ENCODE measurements around the gene KIF4A.

Gene KIF4A

GRCh38 chrX:70455366-70456202, 165.7 kb downstream of the KIF4A start:
- Mint-ChIP-seq H3K36me3 (no peaks in the 10 kb centered on the region), H3K27me3 (no peaks in the 10 kb centered on the region), H3K4me1 (peaks cover 50% of the 10 kb centered on the region), H3K4me3 (peak overlapping the region; percentile 88), H3K27ac (peak overlapping the region; percentile 86), H3K9me3 (no peaks in the 10 kb centered on the region)
- no peak for ATAC-seq

- no peaks in the 10 kb centered on the region for H3K36me3 Mint-ChIP-seq
- peak overlapping the region; percentile 86 for H3K27ac Mint-ChIP-seq
- H3K9me3 Mint-ChIP-seq = no peaks in the 10 kb centered on the region
- no peak for ATAC-seq
- H3K27me3 Mint-ChIP-seq = no peaks in the 10 kb centered on the region
- H3K4me3 Mint-ChIP-seq = peak overlapping the region; percentile 88
- H3K4me1 Mint-ChIP-seq = peaks cover 50% of the 10 kb centered on the region
Observed at GRCh38 chrX:70456256-70456655, 166.4 kb downstream of the KIF4A start.

- no peak for ATAC-seq
- Mint-ChIP-seq H3K27ac (no peak overlapping the region), H3K27me3 (no peaks in the 10 kb centered on the region), H3K4me1 (peaks cover 9% of the 10 kb centered on the region), H3K4me3 (no peak overlapping the region), H3K9me3 (no peaks in the 10 kb centered on the region), H3K36me3 (peaks cover 6% of the 10 kb centered on the region)
Observed at GRCh38 chrX:70461026-70461425, 171.1 kb downstream of the KIF4A start.

- no peaks in the 10 kb centered on the region for H3K27me3 Mint-ChIP-seq
- peaks cover 6% of the 10 kb centered on the region for H3K36me3 Mint-ChIP-seq
- ATAC-seq = no peak
- no peak overlapping the region for H3K27ac Mint-ChIP-seq
- no peaks in the 10 kb centered on the region for H3K4me1 Mint-ChIP-seq
- no peaks in the 10 kb centered on the region for H3K9me3 Mint-ChIP-seq
- no peak overlapping the region for H3K4me3 Mint-ChIP-seq
Observed at GRCh38 chrX:70464051-70464450, 174.1 kb downstream of the KIF4A start.

GRCh38 chrX:70466968-70467367, 177.1 kb downstream of the KIF4A start:
- Mint-ChIP-seq H3K27ac (no peak overlapping the region), H3K9me3 (no peaks in the 10 kb centered on the region), H3K4me1 (peaks cover 12% of the 10 kb centered on the region), H3K36me3 (peaks cover 6% of the 10 kb centered on the region), H3K27me3 (no peaks in the 10 kb centered on the region), H3K4me3 (no peak overlapping the region)
- no peak for ATAC-seq

- H3K36me3 Mint-ChIP-seq = peaks cover 6% of the 10 kb centered on the region
- no peak overlapping the region for H3K27ac Mint-ChIP-seq
- ATAC-seq = no peak
- H3K4me1 Mint-ChIP-seq = peaks cover 13% of the 10 kb centered on the region
- H3K27me3 Mint-ChIP-seq = no peaks in the 10 kb centered on the region
- no peak overlapping the region for H3K4me3 Mint-ChIP-seq
- H3K9me3 Mint-ChIP-seq = no peaks in the 10 kb centered on the region
Observed at GRCh38 chrX:70468709-70469108, 178.8 kb downstream of the KIF4A start.

Measured in stimulated activated memory B cell treated with anti-CD40 and anti-IgM and Interleukin-4, amounts not matched to agents 10 μg/mL and 1 μg/mL and 100 μg/mL, for 72 hours (primary cell).